IPS-18a (cell line): ENCODE data around the gene RETREG2.

Source experiments
- H3K27ac ChIP-seq: one replicate; pipeline ENCODE4 v1.5.1; 2013; ENCODE audit warnings: low read length
- H3K27me3 ChIP-seq: one replicate; pipeline ENCODE4 v1.6.1; 2013; ENCODE audit warnings: mild to moderate bottlenecking, low read length; ENCODE audit not compliant: control insufficient read depth, insufficient read depth
- H3K36me3 ChIP-seq: one replicate; pipeline ENCODE4 v1.6.1; 2013; ENCODE audit warnings: low read depth, low read length; ENCODE audit not compliant: control insufficient read depth
- H3K4me1 ChIP-seq: one replicate; pipeline ENCODE4 v1.6.1; 2013; ENCODE audit warnings: low read depth, low read length; ENCODE audit not compliant: control insufficient read depth
- H3K4me3 ChIP-seq: one replicate; pipeline ENCODE4 v1.5.1; 2013; ENCODE audit warnings: low read length
- H3K9ac ChIP-seq: one replicate; pipeline ENCODE4 v1.6.1; 2013; ENCODE audit warnings: mild to moderate bottlenecking, low read length, moderate library complexity
- H3K9me3 ChIP-seq: one replicate; pipeline ENCODE4 v1.6.1; 2013; ENCODE audit warnings: low read depth, low read length; ENCODE audit not compliant: control insufficient read depth

Gene RETREG2

GRCh38 chr2:219213026-219213415, 34.9 kb downstream of the RETREG2 start:
- Histone ChIP-seq H3K4me3 (no peak overlapping the region), H3K27ac (no peak overlapping the region), H3K36me3 (peaks cover 51% of the 10 kb centered on the region), H3K9ac (no peak overlapping the region), H3K9me3 (no peaks in the 10 kb centered on the region), H3K27me3 (no peaks in the 10 kb centered on the region), H3K4me1 (no peaks in the 10 kb centered on the region)

- H3K4me1 ChIP-seq = no peaks in the 10 kb centered on the region
- no peaks in the 10 kb centered on the region for H3K9me3 ChIP-seq
- H3K27me3 ChIP-seq = no peaks in the 10 kb centered on the region
- no peak overlapping the region for H3K9ac ChIP-seq
- no peak overlapping the region for H3K27ac ChIP-seq
- no peak overlapping the region for H3K4me3 ChIP-seq
- H3K36me3 ChIP-seq = peaks cover 48% of the 10 kb centered on the region
Observed at GRCh38 chr2:219213486-219214071, 35.5 kb downstream of the RETREG2 start.

GRCh38 chr2:219214141-219214540, 36.1 kb downstream of the RETREG2 start:
- Histone ChIP-seq H3K9me3 (no peaks in the 10 kb centered on the region), H3K27me3 (no peaks in the 10 kb centered on the region), H3K9ac (no peak overlapping the region), H3K36me3 (peaks cover 42% of the 10 kb centered on the region), H3K4me1 (peaks cover 2% of the 10 kb centered on the region), H3K27ac (no peak overlapping the region), H3K4me3 (no peak overlapping the region)

- no peaks in the 10 kb centered on the region for H3K9me3 ChIP-seq
- H3K4me3 ChIP-seq = no peak overlapping the region
- H3K9ac ChIP-seq = no peak overlapping the region
- no peaks in the 10 kb centered on the region for H3K27me3 ChIP-seq
- peaks cover 39% of the 10 kb centered on the region for H3K36me3 ChIP-seq
- H3K4me1 ChIP-seq = peaks cover 6% of the 10 kb centered on the region
- no peak overlapping the region for H3K27ac ChIP-seq
Observed at GRCh38 chr2:219214786-219215185, 36.7 kb downstream of the RETREG2 start.

GRCh38 chr2:219215871-219216534, 37.9 kb downstream of the RETREG2 start:
- no peak overlapping the region for H3K9ac ChIP-seq
- peaks cover 6% of the 10 kb centered on the region for H3K4me1 ChIP-seq
- peaks cover 27% of the 10 kb centered on the region for H3K36me3 ChIP-seq
- no peaks in the 10 kb centered on the region for H3K9me3 ChIP-seq
- no peak overlapping the region for H3K4me3 ChIP-seq
- no peak overlapping the region for H3K27ac ChIP-seq
- no peaks in the 10 kb centered on the region for H3K27me3 ChIP-seq

- Histone ChIP-seq H3K9me3 (no peaks in the 10 kb centered on the region), H3K9ac (no peak overlapping the region), H3K4me3 (no peak overlapping the region), H3K27me3 (no peaks in the 10 kb centered on the region), H3K36me3 (peaks cover 25% of the 10 kb centered on the region), H3K27ac (no peak overlapping the region), H3K4me1 (peaks cover 6% of the 10 kb centered on the region)
Observed at GRCh38 chr2:219216535-219216915, 38.5 kb downstream of the RETREG2 start.

GRCh38 chr2:219218217-219218731, 40.2 kb downstream of the RETREG2 start:
- peak overlapping the region; percentile 83 for H3K4me3 ChIP-seq
- peak overlapping the region; percentile 67 for H3K9ac ChIP-seq
- H3K27me3 ChIP-seq = no peaks in the 10 kb centered on the region
- H3K27ac ChIP-seq = no peak overlapping the region
- no peaks in the 10 kb centered on the region for H3K9me3 ChIP-seq
- H3K36me3 ChIP-seq = peaks cover 25% of the 10 kb centered on the region
- peaks cover 6% of the 10 kb centered on the region for H3K4me1 ChIP-seq

GRCh38 chr2:219218732-219219701, 40.9 kb downstream of the RETREG2 start, which contains the start of gene ABCB6:
Gene ABCB6 (minus strand): TSS chr2:219218958. CDS start chr2:219218673, 285 bp downstream.
- no peaks in the 10 kb centered on the region for H3K27me3 ChIP-seq
- peak within 1 kb of the TSS; percentile 67 for H3K9ac ChIP-seq
- H3K9me3 ChIP-seq = no peaks in the 10 kb centered on the region
- H3K4me3 ChIP-seq = peak within 1 kb of the TSS; percentile 83
- peaks cover 26% of the 10 kb centered on the region for H3K36me3 ChIP-seq
- H3K4me1 ChIP-seq = peaks cover 6% of the 10 kb centered on the region
- H3K27ac ChIP-seq = peak within 1 kb of the TSS; percentile 21

GRCh38 chr2:219219784-219220532, 41.9 kb downstream of the RETREG2 start:
- H3K36me3 ChIP-seq = peaks cover 26% of the 10 kb centered on the region
- no peaks in the 10 kb centered on the region for H3K9me3 ChIP-seq
- peaks cover 6% of the 10 kb centered on the region for H3K4me1 ChIP-seq
- peak overlapping the region; percentile 67 for H3K9ac ChIP-seq
- no peaks in the 10 kb centered on the region for H3K27me3 ChIP-seq
- peak overlapping the region; percentile 83 for H3K4me3 ChIP-seq
- no peak overlapping the region for H3K27ac ChIP-seq

GRCh38 chr2:219220652-219221402, 42.8 kb downstream of the RETREG2 start:
- Histone ChIP-seq H3K9ac (no peak overlapping the region), H3K9me3 (no peaks in the 10 kb centered on the region), H3K4me1 (peaks cover 6% of the 10 kb centered on the region), H3K27me3 (no peaks in the 10 kb centered on the region), H3K27ac (no peak overlapping the region), H3K36me3 (peaks cover 25% of the 10 kb centered on the region), H3K4me3 (no peak overlapping the region)
